Measurements from ENCODE around the gene COL1A1. TPM values are rescaled to one million over a fixed set of nuclear protein-coding genes. Genes with fewer than 3 reads are reported as not detected.

Gene COL1A1
- total and polyA plus RNA-seq, 2 of the 13 experiments (the other 11 are each of a cell fraction or from before 2014, with no cell fraction given) = 0.05 TPM; not detected in 1

DNA sequence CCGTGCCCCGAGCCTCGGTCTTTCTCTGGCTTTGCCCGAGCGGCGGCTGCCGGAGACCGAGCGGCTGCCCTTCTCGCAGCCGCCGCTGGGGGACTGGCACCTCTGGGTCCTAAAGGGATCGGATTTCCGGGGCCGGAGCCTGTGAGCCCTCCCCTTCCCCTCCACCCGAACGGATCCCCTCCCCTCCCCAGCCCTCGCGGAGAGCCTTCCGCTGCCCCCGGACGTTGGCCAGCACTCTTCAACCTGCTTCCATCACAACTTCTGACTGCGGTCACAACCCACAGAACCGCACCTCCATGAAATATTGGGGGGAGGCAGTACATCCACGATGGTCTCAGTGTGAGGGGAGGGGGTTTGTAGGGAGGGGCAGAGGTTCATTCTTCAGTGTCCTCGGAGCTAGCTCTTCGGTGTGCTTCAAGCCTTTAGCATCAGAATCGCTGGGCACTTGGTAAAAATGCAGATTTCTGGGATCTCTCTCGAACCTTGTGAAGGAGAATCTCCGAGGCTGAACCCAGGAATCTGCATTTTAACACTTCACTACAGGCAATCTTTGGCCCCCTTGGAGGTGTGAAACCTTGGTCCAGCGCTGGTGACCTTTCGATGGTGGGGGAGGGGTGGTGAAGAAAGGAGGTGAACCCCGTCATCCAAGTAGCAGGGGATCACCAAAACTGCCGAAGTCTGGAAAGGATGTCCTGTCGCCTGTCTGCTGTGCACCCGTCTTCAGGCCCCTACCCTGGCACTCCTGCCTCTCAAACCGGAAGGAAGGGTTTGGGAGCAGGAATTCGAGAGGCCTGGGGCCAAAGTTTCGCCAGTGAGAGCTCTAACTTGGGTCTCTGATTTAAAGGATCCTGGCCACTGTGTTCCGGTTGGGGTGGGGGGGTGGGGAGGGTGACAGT is 50.1 kb downstream of the COL1A1 start (continued):
- TF ChIP-seq, protein P1, sequence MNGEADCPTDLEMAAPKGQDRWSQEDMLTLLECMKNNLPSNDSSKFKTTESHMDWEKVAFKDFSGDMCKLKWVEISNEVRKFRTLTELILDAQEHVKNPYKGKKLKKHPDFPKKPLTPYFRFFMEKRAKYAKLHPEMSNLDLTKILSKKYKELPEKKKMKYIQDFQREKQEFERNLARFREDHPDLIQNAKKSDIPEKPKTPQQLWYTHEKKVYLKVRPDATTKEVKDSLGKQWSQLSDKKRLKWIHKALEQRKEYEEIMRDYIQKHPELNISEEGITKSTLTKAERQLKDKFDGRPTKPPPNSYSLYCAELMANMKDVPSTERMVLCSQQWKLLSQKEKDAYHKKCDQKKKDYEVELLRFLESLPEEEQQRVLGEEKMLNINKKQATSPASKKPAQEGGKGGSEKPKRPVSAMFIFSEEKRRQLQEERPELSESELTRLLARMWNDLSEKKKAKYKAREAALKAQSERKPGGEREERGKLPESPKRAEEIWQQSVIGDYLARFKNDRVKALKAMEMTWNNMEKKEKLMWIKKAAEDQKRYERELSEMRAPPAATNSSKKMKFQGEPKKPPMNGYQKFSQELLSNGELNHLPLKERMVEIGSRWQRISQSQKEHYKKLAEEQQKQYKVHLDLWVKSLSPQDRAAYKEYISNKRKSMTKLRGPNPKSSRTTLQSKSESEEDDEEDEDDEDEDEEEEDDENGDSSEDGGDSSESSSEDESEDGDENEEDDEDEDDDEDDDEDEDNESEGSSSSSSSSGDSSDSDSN (CRISPR knock-in tag; IDR thresholded peaks at IDR 0.05) = peak; percentile 4; the same call in 1 of the 2 replicates
- TF ChIP-seq POLR2AphosphoS2 (IDR thresholded peaks at IDR 0.05; ENCODE audit: low read depth, low read length) = no peak
- 0 out of 2 replicates have a peak, but pooled peaks have one; percentile 35 for TF ChIP-seq THYN1 (CRISPR knock-in tag; IDR thresholded peaks at IDR 0.05; ENCODE audit: borderline replicate concordance, low read depth)
- TF ChIP-seq, protein P2, sequence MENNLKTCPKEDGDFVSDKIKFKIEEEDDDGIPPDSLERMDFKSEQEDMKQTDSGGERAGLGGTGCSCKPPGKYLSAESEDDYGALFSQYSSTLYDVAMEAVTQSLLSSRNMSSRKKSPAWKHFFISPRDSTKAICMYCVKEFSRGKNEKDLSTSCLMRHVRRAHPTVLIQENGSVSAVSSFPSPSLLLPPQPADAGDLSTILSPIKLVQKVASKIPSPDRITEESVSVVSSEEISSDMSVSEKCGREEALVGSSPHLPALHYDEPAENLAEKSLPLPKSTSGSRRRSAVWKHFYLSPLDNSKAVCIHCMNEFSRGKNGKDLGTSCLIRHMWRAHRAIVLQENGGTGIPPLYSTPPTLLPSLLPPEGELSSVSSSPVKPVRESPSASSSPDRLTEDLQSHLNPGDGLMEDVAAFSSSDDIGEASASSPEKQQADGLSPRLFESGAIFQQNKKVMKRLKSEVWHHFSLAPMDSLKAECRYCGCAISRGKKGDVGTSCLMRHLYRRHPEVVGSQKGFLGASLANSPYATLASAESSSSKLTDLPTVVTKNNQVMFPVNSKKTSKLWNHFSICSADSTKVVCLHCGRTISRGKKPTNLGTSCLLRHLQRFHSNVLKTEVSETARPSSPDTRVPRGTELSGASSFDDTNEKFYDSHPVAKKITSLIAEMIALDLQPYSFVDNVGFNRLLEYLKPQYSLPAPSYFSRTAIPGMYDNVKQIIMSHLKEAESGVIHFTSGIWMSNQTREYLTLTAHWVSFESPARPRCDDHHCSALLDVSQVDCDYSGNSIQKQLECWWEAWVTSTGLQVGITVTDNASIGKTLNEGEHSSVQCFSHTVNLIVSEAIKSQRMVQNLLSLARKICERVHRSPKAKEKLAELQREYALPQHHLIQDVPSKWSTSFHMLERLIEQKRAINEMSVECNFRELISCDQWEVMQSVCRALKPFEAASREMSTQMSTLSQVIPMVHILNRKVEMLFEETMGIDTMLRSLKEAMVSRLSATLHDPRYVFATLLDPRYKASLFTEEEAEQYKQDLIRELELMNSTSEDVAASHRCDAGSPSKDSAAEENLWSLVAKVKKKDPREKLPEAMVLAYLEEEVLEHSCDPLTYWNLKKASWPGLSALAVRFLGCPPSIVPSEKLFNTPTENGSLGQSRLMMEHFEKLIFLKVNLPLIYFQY (CRISPR knock-in tag; IDR thresholded peaks at IDR 0.05; ENCODE audit: borderline replicate concordance) = 0 out of 2 replicates have a peak, but pooled peaks have one; percentile 17
- peak; percentile 1; the same call in 1 of the 2 replicates for TF ChIP-seq ZNF614 (CRISPR knock-in tag; IDR thresholded peaks at IDR 0.05; ENCODE audit: borderline replicate concordance)
- TF ChIP-seq ZNF678 (CRISPR knock-in tag; IDR thresholded peaks at IDR 0.05) = peak; percentile 15; the same call in 1 of the 2 replicates
- TF ChIP-seq JUNB (CRISPR knock-in tag; IDR thresholded peaks at IDR 0.05; ENCODE audit: borderline replicate concordance) = 0 out of 2 replicates have a peak, but pooled peaks have one; percentile 38
- TF ChIP-seq, protein P3, sequence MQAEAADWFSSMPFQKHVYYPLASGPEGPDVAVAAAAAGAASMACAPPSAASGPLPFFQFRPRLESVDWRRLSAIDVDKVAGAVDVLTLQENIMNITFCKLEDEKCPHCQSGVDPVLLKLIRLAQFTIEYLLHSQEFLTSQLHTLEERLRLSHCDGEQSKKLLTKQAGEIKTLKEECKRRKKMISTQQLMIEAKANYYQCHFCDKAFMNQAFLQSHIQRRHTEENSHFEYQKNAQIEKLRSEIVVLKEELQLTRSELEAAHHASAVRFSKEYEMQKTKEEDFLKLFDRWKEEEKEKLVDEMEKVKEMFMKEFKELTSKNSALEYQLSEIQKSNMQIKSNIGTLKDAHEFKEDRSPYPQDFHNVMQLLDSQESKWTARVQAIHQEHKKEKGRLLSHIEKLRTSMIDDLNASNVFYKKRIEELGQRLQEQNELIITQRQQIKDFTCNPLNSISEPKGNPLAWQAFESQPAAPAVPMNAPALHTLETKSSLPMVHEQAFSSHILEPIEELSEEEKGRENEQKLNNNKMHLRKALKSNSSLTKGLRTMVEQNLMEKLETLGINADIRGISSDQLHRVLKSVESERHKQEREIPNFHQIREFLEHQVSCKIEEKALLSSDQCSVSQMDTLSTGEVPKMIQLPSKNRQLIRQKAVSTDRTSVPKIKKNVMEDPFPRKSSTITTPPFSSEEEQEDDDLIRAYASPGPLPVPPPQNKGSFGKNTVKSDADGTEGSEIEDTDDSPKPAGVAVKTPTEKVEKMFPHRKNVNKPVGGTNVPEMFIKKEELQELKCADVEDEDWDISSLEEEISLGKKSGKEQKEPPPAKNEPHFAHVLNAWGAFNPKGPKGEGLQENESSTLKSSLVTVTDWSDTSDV (CRISPR knock-in tag; IDR thresholded peaks at IDR 0.05) = no peak
- TF ChIP-seq ZBTB42 (CRISPR knock-in tag; IDR thresholded peaks at IDR 0.05) = no peak
- TF ChIP-seq FOSL2 (CRISPR knock-in tag; IDR thresholded peaks at IDR 0.05) = peak; percentile 29; the same call in 1 of the 2 replicates
- TF ChIP-seq SIN3A (IDR thresholded peaks at IDR 0.05; ENCODE audit: borderline replicate concordance, low read depth, low read length) = peak; percentile 77; the same call in 1 of the 2 replicates
- no peak for TF ChIP-seq NFYC (CRISPR knock-in tag; IDR thresholded peaks at IDR 0.05)
- TF ChIP-seq NR2C2 (CRISPR knock-in tag; IDR thresholded peaks at IDR 0.05; ENCODE audit: borderline replicate concordance) = peak; percentile 17; the same call in 1 of the 2 replicates
- TF ChIP-seq KAT8 (CRISPR knock-in tag; IDR thresholded peaks at IDR 0.05) = peak; percentile 60
- TF ChIP-seq PITX1 (CRISPR knock-in tag; IDR thresholded peaks at IDR 0.05) = 0 out of 2 replicates have a peak, but pooled peaks have one; percentile 26
- TF ChIP-seq ASH2L (IDR thresholded peaks at IDR 0.05; ENCODE audit: insufficient read length, low read depth, low read length) = peak; percentile 41
- TF ChIP-seq, protein P4, sequence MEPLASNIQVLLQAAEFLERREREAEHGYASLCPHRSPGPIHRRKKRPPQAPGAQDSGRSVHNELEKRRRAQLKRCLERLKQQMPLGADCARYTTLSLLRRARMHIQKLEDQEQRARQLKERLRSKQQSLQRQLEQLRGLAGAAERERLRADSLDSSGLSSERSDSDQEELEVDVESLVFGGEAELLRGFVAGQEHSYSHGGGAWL (CRISPR knock-in tag; IDR thresholded peaks at IDR 0.05) = peak; percentile 73; the same call in 1 of the 2 replicates
- peak; percentile 56; the same call in 1 of the 2 replicates for TF ChIP-seq POGZ (CRISPR knock-in tag; IDR thresholded peaks at IDR 0.05)
